Activated naive CD8-positive, alpha-beta T cell (primary cell): ENCODE data around the gene KCNJ12.

ENCODE experiments used
- H3K27ac Mint-ChIP-seq: one replicate; pipeline ENCODE4 v1.8.0; 2021; ENCODE audit warnings: mixed read lengths
- H3K27me3 Mint-ChIP-seq: one replicate; pipeline ENCODE4 v1.8.0; 2021; ENCODE audit warnings: mixed read lengths
- H3K36me3 Mint-ChIP-seq: one replicate; pipeline ENCODE4 v1.8.0; 2021; ENCODE audit warnings: mixed read lengths
- H3K4me1 Mint-ChIP-seq: one replicate; pipeline ENCODE4 v1.8.0; 2021; ENCODE audit warnings: low read depth, mixed read lengths
- H3K4me3 Mint-ChIP-seq: one replicate; pipeline ENCODE4 v1.8.0; 2021; ENCODE audit warnings: mild to moderate bottlenecking, mixed read lengths
- H3K9me3 Mint-ChIP-seq: one replicate; pipeline ENCODE4 v1.8.0; 2021; ENCODE audit warnings: low read depth, mixed read lengths

Gene KCNJ12

DNA sequence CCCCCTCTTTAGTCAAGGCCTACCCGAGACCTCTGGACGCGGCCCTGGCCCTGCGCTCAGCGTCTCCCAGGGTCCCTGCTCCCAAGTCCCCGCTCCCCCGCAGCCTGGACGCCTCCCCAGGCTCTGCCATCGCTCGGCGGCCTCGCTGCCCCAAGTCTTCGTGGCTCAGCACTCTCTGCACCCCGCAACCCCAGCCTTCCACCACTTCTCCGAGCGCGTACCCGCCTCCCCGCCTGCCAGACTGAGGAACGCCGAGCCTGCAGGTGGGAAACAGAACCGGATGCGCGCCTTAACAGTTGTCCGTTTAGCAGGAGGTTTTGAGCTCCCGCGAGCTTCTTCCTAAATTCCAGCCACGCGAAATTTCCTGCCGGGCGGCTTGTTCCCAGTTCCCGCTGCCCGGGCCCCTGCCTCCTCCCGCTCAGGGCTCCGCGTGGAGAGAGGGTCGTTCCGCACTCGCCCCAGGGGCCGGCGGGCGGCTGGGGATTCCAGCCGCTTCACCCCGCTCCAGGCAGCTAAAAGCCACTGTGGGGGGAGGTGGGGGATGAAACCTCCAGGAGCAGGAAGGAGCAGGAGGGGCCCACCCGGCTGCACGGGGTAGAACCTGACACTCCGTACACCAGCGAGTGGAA is 87.7 kb downstream of the KCNJ12 start:
- H3K4me1 Mint-ChIP-seq, result peaks cover 19% of the 10 kb centered on the region
- peaks cover 2% of the 10 kb centered on the region for H3K27me3 Mint-ChIP-seq
- H3K4me3 Mint-ChIP-seq, result no peak overlapping the region
- H3K36me3 Mint-ChIP-seq, result no peaks in the 10 kb centered on the region
- peak overlapping the region; percentile 70 for H3K27ac Mint-ChIP-seq
- no peaks in the 10 kb centered on the region for H3K9me3 Mint-ChIP-seq

DNA sequence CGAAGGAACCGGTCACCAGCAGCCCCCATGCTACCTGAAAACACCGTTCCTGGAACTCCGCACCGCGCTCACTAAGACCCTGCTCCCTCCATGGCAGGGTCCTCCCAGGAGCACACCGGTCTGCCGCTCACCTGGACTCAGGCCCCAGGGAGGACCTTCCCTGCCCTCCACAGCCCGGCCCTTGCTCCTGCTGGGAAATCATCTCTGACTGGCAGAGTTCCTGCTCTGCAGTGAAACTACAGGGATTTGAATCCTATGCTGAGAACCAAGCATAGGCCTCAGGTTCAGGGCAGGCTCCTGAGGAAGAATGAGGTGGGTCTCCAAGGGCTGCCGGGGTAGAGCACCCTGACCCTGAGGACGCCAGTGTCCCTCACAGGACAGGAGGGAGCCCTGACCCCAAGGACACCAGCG is 88.5 kb downstream of the KCNJ12 start:
- H3K9me3 Mint-ChIP-seq, result no peaks in the 10 kb centered on the region
- peaks cover 2% of the 10 kb centered on the region for H3K27me3 Mint-ChIP-seq
- H3K4me1 Mint-ChIP-seq, result peaks cover 19% of the 10 kb centered on the region
- H3K27ac Mint-ChIP-seq, result no peak overlapping the region
- no peaks in the 10 kb centered on the region for H3K36me3 Mint-ChIP-seq
- H3K4me3 Mint-ChIP-seq, result no peak overlapping the region

DNA sequence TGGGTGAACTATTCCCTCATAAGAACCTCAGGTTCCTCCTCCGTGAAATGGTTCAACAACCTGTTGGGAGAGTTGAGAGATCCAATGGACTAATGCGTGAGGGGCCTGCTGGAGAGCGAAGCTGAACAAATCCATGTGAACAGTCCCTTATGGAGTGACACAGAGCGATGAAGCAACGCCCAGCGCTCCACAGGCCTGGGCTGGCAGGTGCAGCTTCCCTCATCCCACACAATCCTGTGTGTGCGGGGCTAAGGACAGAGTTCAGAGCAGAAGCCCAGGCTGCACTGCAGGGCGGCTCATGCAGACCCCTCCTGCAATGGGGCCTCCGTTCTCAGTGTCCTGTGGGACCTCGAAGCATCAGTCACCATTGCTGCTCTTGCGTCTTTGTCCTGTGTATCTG is 90.4 kb downstream of the KCNJ12 start:
- Mint-ChIP-seq H3K27me3 (peaks cover 2% of the 10 kb centered on the region), H3K4me3 (no peak overlapping the region), H3K27ac (no peak overlapping the region), H3K4me1 (peaks cover 19% of the 10 kb centered on the region), H3K36me3 (no peaks in the 10 kb centered on the region), H3K9me3 (no peaks in the 10 kb centered on the region)

DNA sequence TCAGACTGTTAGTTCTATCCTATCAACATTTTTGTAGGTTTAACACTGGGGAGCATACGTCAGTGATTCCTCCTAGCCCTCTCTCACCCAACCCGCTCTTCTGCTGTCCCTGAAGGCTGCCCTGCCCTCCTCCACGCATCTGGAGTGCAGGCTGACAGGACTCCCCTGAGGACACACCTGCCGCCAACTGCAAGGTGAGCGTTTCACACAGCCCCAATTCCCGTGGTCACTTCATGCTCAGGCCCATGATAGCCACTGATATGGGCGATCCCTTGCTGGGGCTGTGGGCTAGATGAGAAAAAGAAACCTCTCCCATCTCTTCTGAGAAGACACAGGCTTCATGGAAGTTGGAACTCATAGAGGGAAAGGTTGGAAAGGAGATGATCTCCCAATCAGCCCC is 91.0 kb downstream of the KCNJ12 start:
- Mint-ChIP-seq H3K4me1 (peaks cover 16% of the 10 kb centered on the region), H3K27ac (no peak overlapping the region), H3K9me3 (no peaks in the 10 kb centered on the region), H3K36me3 (no peaks in the 10 kb centered on the region), H3K4me3 (no peak overlapping the region), H3K27me3 (peaks cover 2% of the 10 kb centered on the region)

DNA sequence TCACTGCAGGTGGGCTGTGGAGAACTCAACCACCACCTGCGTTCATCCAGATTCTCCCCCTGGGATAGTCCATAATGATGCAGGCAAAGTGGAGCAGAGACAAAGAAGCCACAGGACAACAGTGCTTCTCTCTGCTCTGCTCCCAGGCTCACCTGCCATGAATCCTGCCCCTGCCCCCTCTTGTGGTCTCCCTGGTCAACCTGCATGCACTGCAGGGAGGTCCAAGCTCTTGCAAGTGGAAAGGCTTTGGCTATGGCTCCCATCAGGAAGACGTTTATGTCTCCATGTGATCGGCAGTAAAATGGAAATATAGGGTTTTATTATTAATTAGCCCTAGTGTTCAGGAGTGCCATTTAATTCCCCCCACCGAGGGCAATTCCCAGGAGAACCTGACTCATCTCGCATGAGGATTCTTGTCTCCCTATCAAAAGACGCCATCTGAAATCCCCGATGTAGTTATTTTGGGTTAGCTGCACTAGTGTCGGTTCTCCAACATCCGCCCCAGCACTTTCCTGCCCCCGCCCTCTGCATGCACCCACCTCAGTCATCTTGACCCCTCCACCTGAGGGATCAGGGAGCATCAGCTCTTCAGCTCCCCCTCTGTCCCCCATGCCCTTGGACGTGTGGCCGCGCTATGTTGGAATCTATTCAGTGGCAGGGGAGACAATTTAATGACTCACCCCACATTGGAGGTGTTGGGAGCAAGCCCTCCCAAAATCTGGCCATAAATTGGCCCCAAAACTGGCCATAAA is 91.8 kb downstream of the KCNJ12 start:
- no peak overlapping the region for H3K27ac Mint-ChIP-seq
- H3K4me3 Mint-ChIP-seq, result no peak overlapping the region
- no peaks in the 10 kb centered on the region for H3K36me3 Mint-ChIP-seq
- peaks cover 11% of the 10 kb centered on the region for H3K4me1 Mint-ChIP-seq
- peaks cover 2% of the 10 kb centered on the region for H3K27me3 Mint-ChIP-seq
- H3K9me3 Mint-ChIP-seq, result no peaks in the 10 kb centered on the region
